ENCODE data around the gene TLE3. TPM values are rescaled to one million over a fixed set of nuclear protein-coding genes. Genes with fewer than 3 reads are reported as not detected.
A peak's percentile ranks its signal among the peaks of the same experiment; 100 is the strongest.

TLE3 gene
- total and polyA plus RNA-seq, 2 of the 13 experiments (the other 11 are each of a cell fraction or from before 2014, with no cell fraction given) = 11.9 to 13.8 TPM

DNA sequence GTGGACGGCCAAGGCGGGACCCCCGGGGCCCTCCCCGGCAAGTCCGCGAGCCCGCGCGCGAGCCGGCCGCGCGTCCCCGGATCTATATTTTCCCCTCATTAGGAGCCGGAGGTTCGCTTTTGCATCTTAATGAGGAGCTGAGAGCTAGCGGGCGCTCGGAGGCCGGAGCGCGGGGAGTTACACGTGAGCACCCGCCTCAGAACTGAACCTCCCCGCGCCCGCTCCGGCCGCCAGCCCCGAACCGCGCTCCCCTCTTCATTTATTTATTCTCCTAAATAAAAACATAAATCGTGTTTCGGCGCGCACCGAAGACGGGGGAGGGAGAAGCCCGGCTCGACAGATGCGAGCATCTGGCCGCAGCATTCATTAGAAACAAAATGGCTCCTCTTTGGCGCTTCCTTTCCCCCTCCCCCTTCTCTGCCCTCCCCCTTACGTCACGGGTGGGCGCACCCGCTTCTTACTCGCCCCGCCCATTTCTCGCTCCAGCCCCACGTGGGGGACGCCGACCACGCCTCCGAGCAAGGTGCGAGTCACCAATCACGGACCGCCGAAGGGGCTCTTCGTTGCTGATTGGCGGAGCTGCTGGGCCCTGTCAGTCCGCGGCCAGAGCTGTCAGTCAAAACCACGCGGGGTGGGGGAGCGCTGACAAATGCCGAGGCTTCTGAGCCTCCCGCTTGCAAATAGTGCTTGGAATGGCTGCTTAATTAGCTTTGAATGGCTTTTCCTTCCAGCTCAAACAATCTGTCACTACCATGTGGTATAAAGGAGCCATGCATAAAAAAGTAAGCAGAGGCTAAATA is 1.6 kb upstream of the TLE3 start (continued):
- TF ChIP-seq, protein P1, sequence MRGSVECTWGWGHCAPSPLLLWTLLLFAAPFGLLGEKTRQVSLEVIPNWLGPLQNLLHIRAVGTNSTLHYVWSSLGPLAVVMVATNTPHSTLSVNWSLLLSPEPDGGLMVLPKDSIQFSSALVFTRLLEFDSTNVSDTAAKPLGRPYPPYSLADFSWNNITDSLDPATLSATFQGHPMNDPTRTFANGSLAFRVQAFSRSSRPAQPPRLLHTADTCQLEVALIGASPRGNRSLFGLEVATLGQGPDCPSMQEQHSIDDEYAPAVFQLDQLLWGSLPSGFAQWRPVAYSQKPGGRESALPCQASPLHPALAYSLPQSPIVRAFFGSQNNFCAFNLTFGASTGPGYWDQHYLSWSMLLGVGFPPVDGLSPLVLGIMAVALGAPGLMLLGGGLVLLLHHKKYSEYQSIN (CRISPR knock-in tag; IDR thresholded peaks at IDR 0.05; ENCODE audit: borderline replicate concordance) = no peak
- TF ChIP-seq ARHGAP35 (CRISPR knock-in tag; IDR thresholded peaks at IDR 0.05; ENCODE audit: borderline replicate concordance) (0 out of 2 replicates have a peak, but pooled peaks have one; percentile 74), NFE2L1 (CRISPR knock-in tag; IDR thresholded peaks at IDR 0.05; ENCODE audit: borderline replicate concordance) (no peak), MXD4 (CRISPR knock-in tag; IDR thresholded peaks at IDR 0.05) (peak; percentile 54; the same call in 1 of the 2 replicates), HOXA5 (CRISPR knock-in tag; IDR thresholded peaks at IDR 0.05) (no peak; the same call in 1 of the 2 replicates), NFYB (CRISPR knock-in tag; IDR thresholded peaks at IDR 0.05) (peak; percentile 94), MAFG (CRISPR knock-in tag; IDR thresholded peaks at IDR 0.05) (no peak), GATA4 (IDR thresholded peaks at IDR 0.05; ENCODE audit: borderline replicate concordance, low read depth) (peak; percentile 100), TOPORS (CRISPR knock-in tag; IDR thresholded peaks at IDR 0.05) (0 out of 2 replicates have a peak, but pooled peaks have one; percentile 60), SIX1 (CRISPR knock-in tag; IDR thresholded peaks at IDR 0.05; ENCODE audit: borderline replicate concordance) (no peak), ETV5 (CRISPR knock-in tag; IDR thresholded peaks at IDR 0.05; ENCODE audit: borderline replicate concordance) (no peak), RBFOX2 (IDR thresholded peaks at IDR 0.05; ENCODE audit: low read depth, low read length) (peak; percentile 91), HNF4A (CRISPR knock-in tag; IDR thresholded peaks at IDR 0.05) (0 out of 2 replicates have a peak, but pooled peaks have one; percentile 9), SOX5 (CRISPR knock-in tag; IDR thresholded peaks at IDR 0.05; ENCODE audit: borderline replicate concordance) (peak; percentile 69; the same call in 1 of the 2 replicates), SP5 (CRISPR knock-in tag; IDR thresholded peaks at IDR 0.05; ENCODE audit: borderline replicate concordance, low read depth) (peak; percentile 84), KAT2B (IDR thresholded peaks at IDR 0.05; ENCODE audit: borderline replicate concordance, low read depth, low read length) (no peak)
- TF ChIP-seq, protein P2, sequence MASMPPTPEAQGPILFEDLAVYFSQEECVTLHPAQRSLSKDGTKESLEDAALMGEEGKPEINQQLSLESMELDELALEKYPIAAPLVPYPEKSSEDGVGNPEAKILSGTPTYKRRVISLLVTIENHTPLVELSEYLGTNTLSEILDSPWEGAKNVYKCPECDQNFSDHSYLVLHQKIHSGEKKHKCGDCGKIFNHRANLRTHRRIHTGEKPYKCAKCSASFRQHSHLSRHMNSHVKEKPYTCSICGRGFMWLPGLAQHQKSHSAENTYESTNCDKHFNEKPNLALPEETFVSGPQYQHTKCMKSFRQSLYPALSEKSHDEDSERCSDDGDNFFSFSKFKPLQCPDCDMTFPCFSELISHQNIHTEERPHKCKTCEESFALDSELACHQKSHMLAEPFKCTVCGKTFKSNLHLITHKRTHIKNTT (CRISPR knock-in tag; IDR thresholded peaks at IDR 0.05) = no peak
- TF ChIP-seq, protein P3, sequence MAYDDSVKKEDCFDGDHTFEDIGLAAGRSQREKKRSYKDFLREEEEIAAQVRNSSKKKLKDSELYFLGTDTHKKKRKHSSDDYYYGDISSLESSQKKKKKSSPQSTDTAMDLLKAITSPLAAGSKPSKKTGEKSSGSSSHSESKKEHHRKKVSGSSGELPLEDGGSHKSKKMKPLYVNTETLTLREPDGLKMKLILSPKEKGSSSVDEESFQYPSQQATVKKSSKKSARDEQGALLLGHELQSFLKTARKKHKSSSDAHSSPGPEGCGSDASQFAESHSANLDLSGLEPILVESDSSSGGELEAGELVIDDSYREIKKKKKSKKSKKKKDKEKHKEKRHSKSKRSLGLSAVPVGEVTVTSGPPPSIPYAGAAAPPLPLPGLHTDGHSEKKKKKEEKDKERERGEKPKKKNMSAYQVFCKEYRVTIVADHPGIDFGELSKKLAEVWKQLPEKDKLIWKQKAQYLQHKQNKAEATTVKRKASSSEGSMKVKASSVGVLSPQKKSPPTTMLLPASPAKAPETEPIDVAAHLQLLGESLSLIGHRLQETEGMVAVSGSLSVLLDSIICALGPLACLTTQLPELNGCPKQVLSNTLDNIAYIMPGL (CRISPR knock-in tag; IDR thresholded peaks at IDR 0.05; ENCODE audit: borderline replicate concordance in 1 of 2, low read depth in 1 of 2) = 0 out of 4 replicates have a peak, but pooled peaks have one; percentile 1 to 43
- TF ChIP-seq, protein P4, sequence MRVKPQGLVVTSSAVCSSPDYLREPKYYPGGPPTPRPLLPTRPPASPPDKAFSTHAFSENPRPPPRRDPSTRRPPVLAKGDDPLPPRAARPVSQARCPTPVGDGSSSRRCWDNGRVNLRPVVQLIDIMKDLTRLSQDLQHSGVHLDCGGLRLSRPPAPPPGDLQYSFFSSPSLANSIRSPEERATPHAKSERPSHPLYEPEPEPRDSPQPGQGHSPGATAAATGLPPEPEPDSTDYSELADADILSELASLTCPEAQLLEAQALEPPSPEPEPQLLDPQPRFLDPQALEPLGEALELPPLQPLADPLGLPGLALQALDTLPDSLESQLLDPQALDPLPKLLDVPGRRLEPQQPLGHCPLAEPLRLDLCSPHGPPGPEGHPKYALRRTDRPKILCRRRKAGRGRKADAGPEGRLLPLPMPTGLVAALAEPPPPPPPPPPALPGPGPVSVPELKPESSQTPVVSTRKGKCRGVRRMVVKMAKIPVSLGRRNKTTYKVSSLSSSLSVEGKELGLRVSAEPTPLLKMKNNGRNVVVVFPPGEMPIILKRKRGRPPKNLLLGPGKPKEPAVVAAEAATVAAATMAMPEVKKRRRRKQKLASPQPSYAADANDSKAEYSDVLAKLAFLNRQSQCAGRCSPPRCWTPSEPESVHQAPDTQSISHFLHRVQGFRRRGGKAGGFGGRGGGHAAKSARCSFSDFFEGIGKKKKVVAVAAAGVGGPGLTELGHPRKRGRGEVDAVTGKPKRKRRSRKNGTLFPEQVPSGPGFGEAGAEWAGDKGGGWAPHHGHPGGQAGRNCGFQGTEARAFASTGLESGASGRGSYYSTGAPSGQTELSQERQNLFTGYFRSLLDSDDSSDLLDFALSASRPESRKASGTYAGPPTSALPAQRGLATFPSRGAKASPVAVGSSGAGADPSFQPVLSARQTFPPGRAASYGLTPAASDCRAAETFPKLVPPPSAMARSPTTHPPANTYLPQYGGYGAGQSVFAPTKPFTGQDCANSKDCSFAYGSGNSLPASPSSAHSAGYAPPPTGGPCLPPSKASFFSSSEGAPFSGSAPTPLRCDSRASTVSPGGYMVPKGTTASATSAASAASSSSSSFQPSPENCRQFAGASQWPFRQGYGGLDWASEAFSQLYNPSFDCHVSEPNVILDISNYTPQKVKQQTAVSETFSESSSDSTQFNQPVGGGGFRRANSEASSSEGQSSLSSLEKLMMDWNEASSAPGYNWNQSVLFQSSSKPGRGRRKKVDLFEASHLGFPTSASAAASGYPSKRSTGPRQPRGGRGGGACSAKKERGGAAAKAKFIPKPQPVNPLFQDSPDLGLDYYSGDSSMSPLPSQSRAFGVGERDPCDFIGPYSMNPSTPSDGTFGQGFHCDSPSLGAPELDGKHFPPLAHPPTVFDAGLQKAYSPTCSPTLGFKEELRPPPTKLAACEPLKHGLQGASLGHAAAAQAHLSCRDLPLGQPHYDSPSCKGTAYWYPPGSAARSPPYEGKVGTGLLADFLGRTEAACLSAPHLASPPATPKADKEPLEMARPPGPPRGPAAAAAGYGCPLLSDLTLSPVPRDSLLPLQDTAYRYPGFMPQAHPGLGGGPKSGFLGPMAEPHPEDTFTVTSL (CRISPR knock-in tag; IDR thresholded peaks at IDR 0.05; ENCODE audit: borderline replicate concordance) = peak; percentile 62; the same call in 1 of the 2 replicates
